ENCODE measurements around the gene MAP2K2. TPM values are rescaled to one million over a fixed set of nuclear protein-coding genes. Genes with fewer than 3 reads are reported as not detected.

Gene MAP2K2
- total and polyA plus RNA-seq, 10 donors = 95.3 to 165 (median 116) TPM

- H3K4me1 ChIP-seq = peaks cover 20 to 95% (median 49%) of the 10 kb centered on the region in 6 donors
- H3K4me3 ChIP-seq = peak overlapping the region in 6 of 8 donors; percentile 11 to 62 (median 30)
- H3K27ac ChIP-seq = peak overlapping the region in 7 of 8 donors; percentile 68 to 89 (median 78)
- intact Hi-C loops (cut with DNase I; ENCODE audit: low total_unique reads) = no loop called here
- 43 to 46% (median 44%) methylated on average over 24 to 28 of the region's 28 CpGs for WGBS, 5 donors
- no peaks in the 10 kb centered on the region for H3K36me3 ChIP-seq
- no peaks in the 10 kb centered on the region for H3K27me3 ChIP-seq (replicated peaks in 1 of 7)
- DNase-seq = peak; percentile 88
- TF ChIP-seq POLR2AphosphoS5 (IDR thresholded peaks at IDR 0.05) = peak; percentile 58 to 76 (median 67)
- TF ChIP-seq CTCF (IDR thresholded peaks at IDR 0.05 in 8 of 11, conservative IDR thresholded peaks at IDR 0.05 in 3 of 11) = no peak
- no peaks in the 10 kb centered on the region for H3K9me3 ChIP-seq
Measured at GRCh38 chr19:4083677-4084546, 40.0 kb downstream of the MAP2K2 start.

GRCh38 chr19:4082172-4082571 is 41.8 kb downstream of the MAP2K2 start:
- 77 to 87% (median 85%) methylated on average over 7 to 9 of the region's 9 CpGs for WGBS, 5 donors

DNA sequence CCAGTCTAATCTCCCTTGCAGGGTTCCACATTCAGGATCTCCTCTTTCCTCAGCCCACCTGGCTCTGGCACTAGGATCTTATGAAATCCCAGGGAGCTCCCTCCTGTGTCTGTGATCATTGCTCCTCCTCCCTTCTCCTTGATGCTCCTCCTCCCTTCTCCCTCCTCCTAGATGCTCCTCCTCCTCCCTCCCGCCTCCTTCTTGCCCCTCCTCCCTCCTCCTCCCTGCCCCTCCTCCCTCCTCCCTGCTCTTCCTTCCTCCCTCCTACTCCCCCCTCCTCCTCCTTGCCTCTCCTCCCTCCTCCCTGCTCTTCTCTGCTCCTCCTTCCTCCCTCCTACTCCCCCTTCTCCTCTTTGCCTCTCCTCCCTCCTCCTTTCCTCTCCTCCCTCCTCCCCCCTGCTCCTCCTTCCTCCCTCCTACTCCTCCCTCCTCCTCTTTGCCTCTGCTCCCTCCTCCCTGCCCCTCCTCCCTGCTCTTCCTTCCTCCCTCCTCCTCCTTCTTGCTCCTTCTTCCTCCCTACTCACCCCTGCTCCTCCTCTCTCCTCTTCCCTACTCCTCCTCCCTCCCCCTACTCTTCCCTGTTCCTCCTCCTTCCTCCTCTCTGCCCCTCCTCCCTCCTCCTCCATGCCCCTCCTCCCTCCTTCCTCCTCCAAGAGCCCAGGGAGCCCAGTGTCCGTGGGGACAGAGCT is 42.3 kb downstream of the MAP2K2 start:
- TF ChIP-seq POLR2A (IDR thresholded peaks at IDR 0.05) (no peak), CTCF (IDR thresholded peaks at IDR 0.05 in 8 of 11, conservative IDR thresholded peaks at IDR 0.05 in 3 of 11) (no peak), POLR2AphosphoS5 (IDR thresholded peaks at IDR 0.05) (no peak)
- no peak for DNase-seq
- intact Hi-C loops (cut with DNase I; ENCODE audit: low total_unique reads) = no loop called here
- Histone ChIP-seq H3K27ac (peak overlapping the region in 3 of 8 donors; percentile 23 to 67 (median 56)), H3K4me3 (no peak overlapping the region), H3K4me1 (peaks cover 23 to 95% (median 48%) of the 10 kb centered on the region in 6 donors), H3K36me3 (no peaks in the 10 kb centered on the region), H3K27me3 (replicated peaks in 1 of 7) (no peaks in the 10 kb centered on the region), H3K9me3 (no peaks in the 10 kb centered on the region)
- WGBS, 5 donors = 20 to 50% (median 29%) methylated on average over 1 to 2 of the region's 2 CpGs

More at GRCh38 chr19:4082172-4082571, 41.8 kb downstream of the MAP2K2 start:
- DNase-seq = no peak
- Histone ChIP-seq H3K36me3 (no peaks in the 10 kb centered on the region), H3K27me3 (replicated peaks in 1 of 7) (no peaks in the 10 kb centered on the region), H3K9me3 (no peaks in the 10 kb centered on the region), H3K4me1 (peaks cover 23 to 95% (median 48%) of the 10 kb centered on the region in 6 donors), H3K27ac (peak overlapping the region in 3 of 8 donors; percentile 23 to 67 (median 56)), H3K4me3 (no peak overlapping the region)
- intact Hi-C loops (cut with DNase I; ENCODE audit: low total_unique reads) = no loop called here
- TF ChIP-seq CTCF (IDR thresholded peaks at IDR 0.05 in 8 of 11, conservative IDR thresholded peaks at IDR 0.05 in 3 of 11) = no peak
- no peak for TF ChIP-seq POLR2A (IDR thresholded peaks at IDR 0.05)

DNA sequence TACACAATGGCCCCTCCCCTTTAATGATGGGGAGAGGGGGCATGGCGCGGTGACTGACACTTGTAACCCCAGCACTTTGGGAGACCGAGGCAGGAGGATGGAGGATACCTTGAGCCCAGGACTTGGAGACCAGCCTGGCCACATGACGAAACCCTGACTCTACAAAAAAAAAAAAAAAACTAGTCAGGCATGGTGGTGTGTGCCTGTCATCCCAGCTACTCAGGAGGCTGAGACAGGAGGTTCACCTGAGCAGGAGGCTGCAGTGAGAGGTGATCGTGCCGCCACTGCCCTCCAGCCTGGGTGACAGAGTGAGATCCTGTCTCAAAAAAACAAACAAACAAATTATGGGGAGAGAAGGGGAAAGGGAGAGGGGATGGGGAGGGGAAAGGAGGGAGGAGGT is 43.4 kb downstream of the MAP2K2 start:
- Histone ChIP-seq H3K36me3 (no peaks in the 10 kb centered on the region), H3K4me1 (peaks cover 23 to 89% (median 41%) of the 10 kb centered on the region in 6 donors), H3K27me3 (replicated peaks in 1 of 7) (no peaks in the 10 kb centered on the region), H3K4me3 (no peak overlapping the region), H3K27ac (no peak overlapping the region), H3K9me3 (no peaks in the 10 kb centered on the region)
- DNase-seq = no peak
- TF ChIP-seq CTCF (IDR thresholded peaks at IDR 0.05 in 8 of 11, conservative IDR thresholded peaks at IDR 0.05 in 3 of 11) = no peak
- no peak for TF ChIP-seq POLR2A (IDR thresholded peaks at IDR 0.05)
- TF ChIP-seq POLR2AphosphoS5 (IDR thresholded peaks at IDR 0.05) = no peak
- WGBS, 5 donors = 70 to 91% (median 83%) methylated on average over 6 of the region's 6 CpGs
- intact Hi-C loops (cut with DNase I; ENCODE audit: low total_unique reads) = no loop called here
